Measurements from ENCODE around the gene KLRF2. TPM values are rescaled to one million over a fixed set of nuclear protein-coding genes. Genes with fewer than 3 reads are reported as not detected.

Gene KLRF2
- polyA plus RNA-seq, 1 experiment, result not detected

DNA sequence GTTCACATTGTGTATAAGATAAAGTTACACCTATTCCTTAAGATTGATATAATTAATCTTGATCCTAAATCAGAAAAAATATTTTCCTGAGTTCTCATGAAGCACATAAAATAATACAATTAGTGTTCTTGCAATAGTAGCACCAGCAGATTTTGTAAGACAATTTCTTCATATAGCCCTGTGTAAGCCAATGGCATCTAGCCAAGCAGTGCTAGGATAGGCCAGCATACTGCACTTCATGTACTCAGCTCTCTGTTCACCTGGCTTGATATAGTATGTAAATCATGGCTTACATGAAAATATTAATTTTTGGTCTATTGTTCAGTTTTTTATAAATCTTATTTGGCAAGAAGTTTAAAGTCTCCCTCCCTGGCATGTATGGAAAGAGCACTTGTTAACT is 1.9 kb downstream of the KLRF2 start:
- no peak for DNase-seq (ENCODE audit: low read depth)
- ChIA-PET CTCF (no interaction called here), POLR2A (no interaction called here)
- no peaks in the 10 kb centered on the region for H3K36me3 ChIP-seq (ENCODE audit: control insufficient read depth, insufficient read depth, low read length)
- H3K27me3 ChIP-seq (ENCODE audit: control insufficient read depth, insufficient read depth, low read length), result no peaks in the 10 kb centered on the region
- TF ChIP-seq, protein P1, sequence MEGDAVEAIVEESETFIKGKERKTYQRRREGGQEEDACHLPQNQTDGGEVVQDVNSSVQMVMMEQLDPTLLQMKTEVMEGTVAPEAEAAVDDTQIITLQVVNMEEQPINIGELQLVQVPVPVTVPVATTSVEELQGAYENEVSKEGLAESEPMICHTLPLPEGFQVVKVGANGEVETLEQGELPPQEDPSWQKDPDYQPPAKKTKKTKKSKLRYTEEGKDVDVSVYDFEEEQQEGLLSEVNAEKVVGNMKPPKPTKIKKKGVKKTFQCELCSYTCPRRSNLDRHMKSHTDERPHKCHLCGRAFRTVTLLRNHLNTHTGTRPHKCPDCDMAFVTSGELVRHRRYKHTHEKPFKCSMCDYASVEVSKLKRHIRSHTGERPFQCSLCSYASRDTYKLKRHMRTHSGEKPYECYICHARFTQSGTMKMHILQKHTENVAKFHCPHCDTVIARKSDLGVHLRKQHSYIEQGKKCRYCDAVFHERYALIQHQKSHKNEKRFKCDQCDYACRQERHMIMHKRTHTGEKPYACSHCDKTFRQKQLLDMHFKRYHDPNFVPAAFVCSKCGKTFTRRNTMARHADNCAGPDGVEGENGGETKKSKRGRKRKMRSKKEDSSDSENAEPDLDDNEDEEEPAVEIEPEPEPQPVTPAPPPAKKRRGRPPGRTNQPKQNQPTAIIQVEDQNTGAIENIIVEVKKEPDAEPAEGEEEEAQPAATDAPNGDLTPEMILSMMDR (IDR thresholded peaks at IDR 0.05; ENCODE audit: insufficient read depth, low read depth, low read length), result no peak
- H3K4me3 ChIP-seq (ENCODE audit: low read depth, low read length), result no peak overlapping the region

DNA sequence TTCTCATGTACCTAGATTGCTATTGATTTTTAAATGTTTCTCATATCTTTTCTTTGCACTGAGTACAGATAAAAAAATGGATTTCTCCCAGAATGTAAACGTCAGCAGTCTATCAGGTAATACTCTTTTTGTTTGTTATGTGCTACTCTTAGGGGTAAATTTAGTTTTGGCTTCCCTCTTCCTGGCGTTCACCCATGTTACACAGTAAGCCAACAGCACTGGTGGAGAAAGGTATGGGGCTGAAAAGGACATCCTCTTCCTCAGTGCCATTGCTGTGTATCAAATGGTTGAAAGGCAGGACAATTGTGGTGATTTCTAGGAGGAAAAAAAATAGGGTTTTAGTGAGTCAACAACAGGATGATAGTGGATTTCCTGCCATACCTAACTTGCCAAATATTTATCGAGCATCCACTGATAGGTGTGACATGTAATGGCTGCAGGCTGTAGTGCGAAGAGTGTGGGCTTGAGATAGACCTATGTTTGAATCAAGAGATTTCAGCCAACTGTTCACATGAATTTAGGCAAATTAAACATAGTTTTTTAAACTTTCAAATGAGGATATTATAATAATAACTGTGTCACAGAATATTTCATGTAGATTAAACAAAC is 7.5 kb downstream of the KLRF2 start:
- TF ChIP-seq, protein P1 (IDR thresholded peaks at IDR 0.05; ENCODE audit: insufficient read depth, low read depth, low read length), result no peak
- no peak overlapping the region for H3K4me3 ChIP-seq (ENCODE audit: low read depth, low read length)
- ChIA-PET CTCF (no interaction called here), POLR2A (no interaction called here)
- no peaks in the 10 kb centered on the region for H3K36me3 ChIP-seq (ENCODE audit: control insufficient read depth, insufficient read depth, low read length)
- H3K27me3 ChIP-seq (ENCODE audit: control insufficient read depth, insufficient read depth, low read length), result no peaks in the 10 kb centered on the region
- DNase-seq (ENCODE audit: low read depth), result no peak

DNA sequence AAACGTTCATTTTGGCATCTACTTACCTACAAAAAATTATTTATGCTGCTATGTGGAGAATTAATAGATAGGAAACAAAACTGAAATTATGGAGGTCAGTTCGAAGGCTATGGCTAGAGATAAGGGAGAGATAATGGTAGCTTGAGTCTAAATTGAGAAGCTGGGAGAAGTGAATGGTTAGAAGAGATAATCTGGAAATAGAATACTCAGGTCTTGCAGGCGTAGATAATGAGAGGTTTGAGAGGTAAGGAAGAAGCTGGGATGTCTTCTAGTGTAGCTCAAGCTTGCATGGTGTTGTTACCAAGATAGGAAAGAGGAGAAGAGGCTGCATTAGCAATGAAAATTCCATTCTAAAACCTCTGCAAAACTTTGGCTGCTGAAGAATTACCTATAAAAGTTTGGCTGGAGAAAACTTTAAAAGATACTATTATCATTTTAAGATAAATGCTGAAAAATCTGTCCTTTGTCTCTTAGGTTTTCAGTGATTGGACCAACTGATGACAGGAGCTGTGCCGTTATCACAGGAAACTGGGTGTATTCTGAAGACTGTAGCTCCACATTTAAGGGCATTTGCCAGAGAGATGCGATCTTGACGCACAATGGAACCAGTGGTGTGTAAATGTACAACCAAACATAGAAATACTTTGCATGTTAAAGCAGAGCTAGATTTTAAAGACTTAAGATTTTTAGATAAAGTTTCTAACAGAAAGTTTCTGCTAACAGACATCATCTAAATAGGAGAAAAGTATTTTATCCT is 14.1 kb downstream of the KLRF2 start:
- Histone ChIP-seq H3K4me3 (ENCODE audit: low read depth, low read length) (no peak overlapping the region), H3K27me3 (ENCODE audit: control insufficient read depth, insufficient read depth, low read length) (no peaks in the 10 kb centered on the region), H3K36me3 (ENCODE audit: control insufficient read depth, insufficient read depth, low read length) (no peaks in the 10 kb centered on the region)
- ChIA-PET POLR2A (no interaction called here), CTCF (interaction anchor here (0.6 to 1.4 kb wide), 4 partner anchors 8 to 145 kb away, joined by 3 to 4 read pairs (median 3); no protein-coding TSS in a partner anchor)
- TF ChIP-seq, protein P1 (IDR thresholded peaks at IDR 0.05; ENCODE audit: insufficient read depth, low read depth, low read length), result no peak
- no peak for DNase-seq (ENCODE audit: low read depth)

DNA sequence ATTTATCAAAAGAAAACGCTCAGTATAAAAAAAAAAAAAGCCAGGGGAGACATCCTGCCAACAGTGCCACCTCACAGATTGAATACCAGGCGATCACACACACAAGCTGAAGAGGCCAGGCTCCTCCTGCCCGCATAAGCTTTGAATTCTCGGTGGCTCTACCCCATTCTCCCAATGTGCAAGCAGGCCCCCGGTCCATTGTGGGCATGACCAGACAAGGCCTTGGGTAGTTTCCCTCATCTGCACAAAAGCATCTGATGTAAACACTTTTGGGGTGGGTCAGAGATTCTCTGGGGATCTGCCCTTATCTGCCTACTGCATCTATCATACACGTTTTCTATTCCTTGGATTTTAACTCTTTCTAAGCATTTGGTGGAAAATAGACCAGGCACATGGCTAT is 16.2 kb downstream of the KLRF2 start:
- CTCF ChIA-PET, result no interaction called here
- POLR2A ChIA-PET, result no interaction called here

DNA sequence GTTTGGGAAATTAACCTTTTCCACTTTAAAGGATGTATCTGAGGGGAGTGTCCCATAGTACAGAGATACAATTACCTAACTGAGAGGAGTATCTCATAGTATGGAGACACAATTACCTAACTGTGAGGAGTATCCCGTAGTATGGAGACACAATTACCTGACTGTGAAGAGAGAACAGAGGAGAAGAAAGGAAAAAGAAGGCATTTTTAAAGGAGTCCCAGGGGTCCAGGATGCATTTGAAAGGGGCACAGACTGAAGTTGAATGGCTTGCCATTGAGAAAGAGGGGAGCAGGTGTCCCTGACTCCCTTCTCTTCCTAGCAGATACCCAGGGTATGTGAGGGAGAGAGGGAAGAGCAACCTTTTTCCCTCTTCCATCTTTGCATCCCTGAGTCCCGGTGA is 17.9 kb downstream of the KLRF2 start:
- TF ChIP-seq, protein P1 (IDR thresholded peaks at IDR 0.05; ENCODE audit: insufficient read depth, low read depth, low read length), result no peak
- ChIA-PET CTCF (no interaction called here), POLR2A (no interaction called here)
- Histone ChIP-seq H3K4me3 (ENCODE audit: low read depth, low read length) (no peak overlapping the region), H3K27me3 (ENCODE audit: control insufficient read depth, insufficient read depth, low read length) (no peaks in the 10 kb centered on the region), H3K36me3 (ENCODE audit: control insufficient read depth, insufficient read depth, low read length) (no peaks in the 10 kb centered on the region)
- DNase-seq (ENCODE audit: low read depth), result no peak

More for the DNA sequence above, 16.2 kb downstream of the KLRF2 start:
- TF ChIP-seq, protein P1 (IDR thresholded peaks at IDR 0.05; ENCODE audit: insufficient read depth, low read depth, low read length), result no peak
- Histone ChIP-seq H3K4me3 (ENCODE audit: low read depth, low read length) (no peak overlapping the region), H3K36me3 (ENCODE audit: control insufficient read depth, insufficient read depth, low read length) (no peaks in the 10 kb centered on the region), H3K27me3 (ENCODE audit: control insufficient read depth, insufficient read depth, low read length) (no peaks in the 10 kb centered on the region)
- no peak for DNase-seq (ENCODE audit: low read depth)
